H9 (cell line): Measurements from ENCODE around the gene NEURL1B. TPM values are rescaled to one million over a fixed set of nuclear protein-coding genes. Genes with fewer than 3 reads are reported as not detected.
"Not testable (repeated sequence)": the region's sequence is repeated elsewhere in the genome, so short reads cannot be mapped to it uniquely, and the experiment has no call there.

Source experiments
- DNase-seq: peaks from one replicate; pipeline ENCODE4 v3.0.0-alpha.2; 2017
- H2AFZ ChIP-seq: one replicate; pipeline ENCODE4 v1.6.1; 2013; ENCODE audit warnings: mild to moderate bottlenecking, low read length, control low read depth, moderate library complexity
- H2AK5ac ChIP-seq: 2 replicates; pipeline ENCODE4 v1.6.1; 2013; ENCODE audit warnings: low read length, control low read depth, mixed read lengths; ENCODE audit not compliant: insufficient read length
- H2BK120ac ChIP-seq: one replicate; pipeline ENCODE4 v1.6.1; 2013; ENCODE audit warnings: low read depth, mild to moderate bottlenecking, low read length, control low read depth, inconsistent platforms; ENCODE audit not compliant: poor library complexity, severe bottlenecking
- H2BK12ac ChIP-seq: 2 replicates; pipeline ENCODE4 v1.6.1; 2013; ENCODE audit warnings: low read length, control low read depth, mixed read lengths, low read depth; ENCODE audit not compliant: insufficient read length
- H2BK15ac ChIP-seq: 2 replicates; pipeline ENCODE4 v1.6.1; 2013; ENCODE audit warnings: low read depth, low read length, control low read depth
- H2BK20ac ChIP-seq: one replicate; pipeline ENCODE4 v1.6.1; 2013; ENCODE audit warnings: low read depth, mild to moderate bottlenecking, low read length, control low read depth, inconsistent platforms; ENCODE audit not compliant: poor library complexity, severe bottlenecking
- H2BK5ac ChIP-seq: 2 replicates; pipeline ENCODE4 v1.6.1; 2013; ENCODE audit warnings: low read length, control low read depth, mixed read lengths; ENCODE audit not compliant: insufficient read length
- H3K14ac ChIP-seq: 2 replicates; pipeline ENCODE4 v1.6.1; 2013; ENCODE audit warnings: low read length, control low read depth; ENCODE audit not compliant: insufficient read depth
- H3K18ac ChIP-seq: 2 replicates; pipeline ENCODE4 v1.6.1; 2013; ENCODE audit warnings: low read depth, mild to moderate bottlenecking, mixed read lengths, low read length, control low read depth; ENCODE audit not compliant: insufficient read length
- H3K23ac ChIP-seq: 2 replicates; pipeline ENCODE4 v1.6.1; 2013; ENCODE audit warnings: low read length, control low read depth, mixed read lengths, low read depth; ENCODE audit not compliant: insufficient read length
- H3K23me2 ChIP-seq: 2 replicates; pipeline ENCODE4 v1.6.1; 2013; ENCODE audit warnings: low read depth, mild to moderate bottlenecking, mixed read lengths, low read length, control low read depth; ENCODE audit not compliant: insufficient read length, poor library complexity, severe bottlenecking
- H3K27ac ChIP-seq: 2 replicates; pipeline ENCODE4 v1.5.1; 2013; ENCODE audit warnings: low read length, control low read depth, mixed read lengths, low read depth; ENCODE audit not compliant: insufficient read length
- H3K27me3 ChIP-seq: 2 replicates; pipeline ENCODE4 v1.6.1; 2013; ENCODE audit warnings: low read length, control low read depth, inconsistent platforms; ENCODE audit not compliant: insufficient read depth
- H3K4ac ChIP-seq: 2 replicates; pipeline ENCODE4 v1.6.1; 2013; ENCODE audit warnings: low read depth, mild to moderate bottlenecking, control low read depth, inconsistent platforms, low read length, moderate library complexity
- H3K4me1 ChIP-seq: 2 replicates; pipeline ENCODE4 v1.6.1; 2013; ENCODE audit warnings: low read length, control low read depth, inconsistent platforms; ENCODE audit not compliant: insufficient read depth
- H3K4me2 ChIP-seq: 2 replicates; pipeline ENCODE4 v1.6.1; 2013; ENCODE audit warnings: low read length, control low read depth, mixed read lengths; ENCODE audit not compliant: insufficient read length, insufficient read depth
- H3K56ac ChIP-seq: 2 replicates; pipeline ENCODE4 v1.6.1; 2013; ENCODE audit warnings: low read depth, mild to moderate bottlenecking, mixed read lengths, low read length, control low read depth; ENCODE audit not compliant: insufficient read length
- H3K79me1 ChIP-seq: 2 replicates; pipeline ENCODE4 v1.6.1; 2013; ENCODE audit warnings: low read depth, mild to moderate bottlenecking, moderate library complexity, low read length, control low read depth, inconsistent platforms; ENCODE audit not compliant: insufficient read depth, poor library complexity, severe bottlenecking
- H3K79me2 ChIP-seq: 2 replicates; pipeline ENCODE4 v1.6.1; 2013; ENCODE audit warnings: low read length, control low read depth, inconsistent platforms; ENCODE audit not compliant: insufficient read depth
- H3K9ac ChIP-seq: 2 replicates; pipeline ENCODE4 v1.6.1; 2013; ENCODE audit warnings: low read length, control low read depth, mixed read lengths; ENCODE audit not compliant: insufficient read length; ENCODE audit errors: extremely low read depth
- H3K9me3 ChIP-seq: one replicate; pipeline ENCODE4 v1.6.1; 2013; ENCODE audit warnings: low read depth, low read length, inconsistent platforms; ENCODE audit not compliant: control insufficient read depth
- H3T11ph ChIP-seq: one replicate; pipeline ENCODE4 v1.6.1; 2013; ENCODE audit warnings: mild to moderate bottlenecking, low read length, control low read depth, inconsistent platforms
- H4K20me1 ChIP-seq: one replicate; pipeline ENCODE4 v1.6.1; 2013; ENCODE audit not compliant: control insufficient read depth, insufficient read length, insufficient read depth
- H4K5ac ChIP-seq: 2 replicates; pipeline ENCODE4 v1.6.1; 2013; ENCODE audit warnings: low read depth, mild to moderate bottlenecking, mixed read lengths, low read length, control low read depth; ENCODE audit not compliant: insufficient read length
- H4K8ac ChIP-seq: replicated peaks from 2 replicates; pipeline ENCODE4 v1.6.1; 2013; ENCODE audit warnings: low read length, control low read depth, mixed read lengths, low read depth; ENCODE audit not compliant: insufficient read length
- H4K91ac ChIP-seq: 2 replicates; pipeline ENCODE4 v1.6.1; 2013; ENCODE audit warnings: low read depth, mild to moderate bottlenecking, moderate library complexity, mixed read lengths, low read length, control low read depth; ENCODE audit not compliant: insufficient read length
- H3K27ac Mint-ChIP-seq, 3 experiments: 2 replicates in 2 of 3; 3 replicates in 1 of 3; pipeline ENCODE4 v1.8.0; 2020 to 2021; ENCODE audit warnings: mixed read lengths in 3 of 3, mild to moderate bottlenecking in 1 of 3, moderate library complexity in 1 of 3
- H3K27me3 Mint-ChIP-seq: 2 replicates; pipeline ENCODE4 v1.8.0; 2021; ENCODE audit warnings: low read depth, mild to moderate bottlenecking, moderate library complexity, mixed read lengths
- H3K36me3 Mint-ChIP-seq, 3 experiments: 2 replicates in 2 of 3; 3 replicates in 1 of 3; pipeline ENCODE4 v1.8.0; 2020 to 2021; ENCODE audit warnings: low read depth in 3 of 3, mixed read lengths in 3 of 3; ENCODE audit not compliant: insufficient read depth in 1 of 3
- H3K4me1 Mint-ChIP-seq, 2 experiments: 2 replicates each; pipeline ENCODE4 v1.8.0; 2020; ENCODE audit warnings: mixed read lengths in 2 of 2
- H3K4me3 Mint-ChIP-seq, 2 experiments: 2 replicates in 1 of 2; 3 replicates in 1 of 2; pipeline ENCODE4 v1.8.0; 2020 to 2021; ENCODE audit warnings: mild to moderate bottlenecking in 2 of 2, mixed read lengths in 2 of 2, moderate library complexity in 1 of 2
- H3K9me3 Mint-ChIP-seq, 2 experiments: 2 replicates in 1 of 2; 3 replicates in 1 of 2; pipeline ENCODE4 v1.8.0; 2020; ENCODE audit warnings: mild to moderate bottlenecking in 2 of 2, mixed read lengths in 2 of 2, moderate library complexity in 1 of 2
- CTCF ChIP-seq: fragments of 200-600 bp; sonication (generic); conservative IDR thresholded peaks from 3 replicates; pipeline ENCODE4 v1.8.0; 2021; ENCODE audit warnings: antibody characterized with exemption, mild to moderate bottlenecking
- WGBS: extraction: QIAGEN DNeasy Blood & Tissue Kit; methylation state at CpG from one replicate; pipeline ENCODE4 v1.1.7; 2013; ENCODE audit warnings: missing lambda C conversion rate, low lambda C conversion rate, mixed read lengths; ENCODE audit not compliant: insufficient read length; ENCODE audit errors: extremely low coverage; 5-methylcytosine and 5-hydroxymethylcytosine counted together
- total RNA-seq: library from RNA; stranded (reverse); gene quantifications from 2 replicates; pipeline ENCODE4 v1.2.1, GENCODE V29; 2021

NEURL1B gene
- total RNA-seq, 1 experiment from 2014 or later = 3.6 TPM

- no peak for DNase-seq
Measured at GRCh38 chr5:172600571-172600970, 40.5 kb upstream of the NEURL1B start.

GRCh38 chr5:172601576-172601975 is 39.5 kb upstream of the NEURL1B start:
- H3K9me3 ChIP-seq, H3K9ac ChIP-seq, H4K8ac ChIP-seq, H3T11ph ChIP-seq, H3K4ac ChIP-seq, H4K5ac ChIP-seq, H3K4me3 Mint-ChIP-seq, H3K27me3 ChIP-seq, H3K56ac ChIP-seq, H2AK5ac ChIP-seq, H3K4me1 ChIP-seq, H2BK120ac ChIP-seq, H3K18ac ChIP-seq, H3K23me2 ChIP-seq, H2BK20ac ChIP-seq, DNase-seq, H4K91ac ChIP-seq, H2BK15ac ChIP-seq, H3K79me1 ChIP-seq, H3K27ac Mint-ChIP-seq, H3K79me2 ChIP-seq, H2BK12ac ChIP-seq, H2BK5ac ChIP-seq, H3K14ac ChIP-seq, H3K23ac ChIP-seq, H3K4me2 ChIP-seq, H2AFZ ChIP-seq, H3K9me3 Mint-ChIP-seq, H4K20me1 ChIP-seq, H3K27ac ChIP-seq, H3K36me3 Mint-ChIP-seq: not testable (repeated sequence)
- Mint-ChIP-seq H3K27me3 (peaks cover 15% of the 10 kb centered on the region), H3K4me1 (peaks cover 32 to 33% of the 10 kb centered on the region in 2 experiments)
- no CpG with 5 or more reads among the region's 7 CpGs for WGBS

More at GRCh38 chr5:172600571-172600970, 40.5 kb upstream of the NEURL1B start:
- Histone ChIP-seq H3K9ac (no peak overlapping the region), H2BK20ac (no peak overlapping the region), H4K20me1 (no peaks in the 10 kb centered on the region), H3K4ac (no peak overlapping the region), H3K18ac (no peak overlapping the region), H2BK15ac (no peak overlapping the region), H3K79me1 (no peaks in the 10 kb centered on the region), H4K8ac (no peak overlapping the region), H3K27ac (no peak overlapping the region), H3K23ac (no peak overlapping the region), H3K4me1 (no peaks in the 10 kb centered on the region), H2BK5ac (no peak overlapping the region), H2AFZ (no peak overlapping the region), H2AK5ac (no peak overlapping the region), H3K79me2 (no peaks in the 10 kb centered on the region), H3T11ph (no peak overlapping the region), H3K14ac (no peak overlapping the region), H4K5ac (no peak overlapping the region), H3K4me2 (no peak overlapping the region), H3K27me3 (no peaks in the 10 kb centered on the region), H3K23me2 (no peaks in the 10 kb centered on the region), H3K9me3 (no peaks in the 10 kb centered on the region), H2BK120ac (no peak overlapping the region), H3K56ac (no peak overlapping the region), H2BK12ac (no peak overlapping the region), H4K91ac (no peak overlapping the region)
- WGBS = no CpG with 5 or more reads among the region's 3 CpGs
- Mint-ChIP-seq H3K27ac (no peak overlapping the region), H3K27me3 (peaks cover 15% of the 10 kb centered on the region), H3K9me3 (no peaks in the 10 kb centered on the region; a peak in 1 of 5 replicates), H3K4me3 (no peak overlapping the region), H3K36me3 (no peaks in the 10 kb centered on the region; a peak in 1 of 7 replicates), H3K4me1 (peaks cover 24 to 27% of the 10 kb centered on the region in 2 experiments)
- no peak for TF ChIP-seq CTCF
